Measurements from ENCODE around the gene MYO1F.
"Not testable (repeated sequence)": the region's sequence is repeated elsewhere in the genome, so short reads cannot be mapped to it uniquely, and the experiment has no call there.

MYO1F gene

GRCh38 chr19:8577247-8577646 is at the start of gene MYO1F:
TSS of gene MYO1F (minus strand) at chr19:8577442. CDS start at chr19:8577309, 133 bp downstream.
- DNase-seq (ENCODE audit: low spot score), result no peak

GRCh38 chr19:8626842-8627241 is 49.6 kb upstream of the MYO1F start:
- no peak for DNase-seq (ENCODE audit: low spot score)

DNA sequence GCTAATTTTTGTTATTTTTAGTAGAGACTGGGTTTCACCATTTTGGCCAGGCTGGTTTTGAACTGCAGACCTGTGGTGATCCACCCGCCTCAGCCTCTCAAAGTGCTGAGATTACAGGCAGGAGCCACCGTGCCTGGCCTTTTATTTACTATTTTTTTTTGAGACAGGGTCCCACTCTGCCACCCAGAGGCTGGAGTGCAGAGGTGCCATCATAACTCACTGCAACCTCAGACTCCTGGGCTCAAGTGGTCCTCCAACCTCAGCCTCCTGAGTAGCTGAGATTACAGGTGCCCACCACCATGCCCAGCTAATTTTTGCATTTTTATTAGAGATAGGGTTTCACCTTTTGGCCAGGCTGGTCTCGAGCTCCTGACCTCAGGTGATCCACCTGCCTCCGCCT is 45.6 kb upstream of the MYO1F start:
- not testable (repeated sequence) for DNase-seq (ENCODE audit: low spot score)

DNA sequence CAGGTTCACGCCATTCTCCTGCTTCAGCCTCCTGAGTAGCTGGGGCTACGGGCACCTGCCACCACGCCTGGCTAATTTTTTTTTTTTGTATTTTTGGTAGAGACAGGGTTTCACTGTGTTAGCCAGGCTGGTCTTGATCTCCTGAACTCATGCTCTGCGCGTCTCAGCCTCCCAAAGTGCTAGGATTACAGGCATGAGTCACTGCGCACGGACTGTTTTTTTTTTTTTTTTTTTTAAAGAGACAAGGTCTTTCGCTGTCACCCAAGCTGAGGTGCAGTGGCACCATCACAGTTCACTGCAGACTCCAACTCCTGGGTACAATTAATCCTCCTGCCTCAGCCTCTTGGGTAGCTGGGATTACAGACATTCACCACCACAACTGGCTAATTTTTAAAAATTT is 41.5 kb upstream of the MYO1F start:
- DNase-seq (ENCODE audit: low spot score), result no peak

DNA sequence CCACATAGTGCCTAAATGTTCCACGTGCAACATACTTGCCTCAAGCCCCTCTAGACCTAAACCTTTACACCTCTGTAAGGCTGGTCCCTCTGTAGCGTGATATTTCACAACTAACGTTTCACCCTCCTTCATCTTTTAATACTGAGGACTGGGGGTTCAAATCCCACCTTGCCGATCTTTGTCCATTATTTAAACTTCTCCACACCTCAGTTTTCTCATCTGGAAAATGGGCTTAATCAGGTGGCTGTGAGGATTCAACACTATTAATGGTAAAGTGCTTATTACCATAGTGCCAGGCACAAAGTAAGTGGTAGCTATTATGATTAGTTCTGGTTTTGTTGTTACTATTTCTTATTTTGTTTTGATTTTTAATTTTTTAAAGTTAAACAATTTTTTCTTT is 40.7 kb upstream of the MYO1F start:
- DNase-seq (ENCODE audit: low spot score), result no peak

DNA sequence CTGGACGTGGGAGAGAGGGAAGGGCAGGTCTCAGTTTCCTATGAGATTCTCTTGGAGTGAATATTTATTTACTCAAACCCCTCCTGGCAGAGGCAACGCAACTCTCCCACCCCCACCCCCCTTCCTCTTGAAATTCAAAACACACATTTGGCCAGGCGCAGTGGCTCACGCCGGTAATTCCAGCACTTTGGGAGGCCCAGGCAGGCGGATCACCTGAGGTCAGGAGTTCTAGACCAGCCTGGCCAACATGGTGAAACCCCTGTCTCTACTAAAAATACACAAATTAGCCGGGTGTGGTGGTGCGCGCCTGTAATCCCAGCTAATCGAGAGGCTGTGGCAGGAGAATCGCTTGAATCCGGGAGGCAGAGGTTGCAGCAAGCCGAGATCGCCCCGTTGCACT is 40.1 kb upstream of the MYO1F start:
- DNase-seq (ENCODE audit: low spot score), result not testable (repeated sequence)

DNA sequence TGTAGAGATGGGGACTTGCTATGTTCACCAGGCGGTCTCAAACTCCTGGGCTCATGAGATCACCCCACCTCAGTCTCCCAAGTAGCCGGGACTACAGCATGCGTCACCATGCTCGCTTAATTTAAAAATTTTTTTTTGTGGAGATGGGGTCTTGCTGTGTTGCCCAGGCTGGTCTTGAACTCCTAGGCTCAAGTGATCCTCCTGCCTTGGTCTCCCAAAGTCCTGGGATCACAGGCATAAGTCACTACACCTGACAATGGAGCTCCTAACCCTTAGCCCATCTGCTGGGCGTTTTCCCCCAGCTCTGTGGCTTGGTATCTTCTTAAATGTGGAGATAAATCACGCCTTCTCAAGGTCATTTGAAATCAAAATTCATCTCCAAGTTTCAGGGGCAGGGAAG is 39.6 kb upstream of the MYO1F start:
- no peak for DNase-seq (ENCODE audit: low spot score)

- peak; percentile 68 for DNase-seq (ENCODE audit: low spot score)
Measured at GRCh38 chr19:8615813-8616596, 38.8 kb upstream of the MYO1F start.

- DNase-seq (ENCODE audit: low spot score), result no peak
Measured at GRCh38 chr19:8615024-8615423, 37.8 kb upstream of the MYO1F start.

- DNase-seq (ENCODE audit: low spot score), result no peak
Measured at GRCh38 chr19:8614455-8614854, 37.2 kb upstream of the MYO1F start.

- DNase-seq (ENCODE audit: low spot score), result no peak
Measured at GRCh38 chr19:8612807-8613171, 35.5 kb upstream of the MYO1F start.

DNA sequence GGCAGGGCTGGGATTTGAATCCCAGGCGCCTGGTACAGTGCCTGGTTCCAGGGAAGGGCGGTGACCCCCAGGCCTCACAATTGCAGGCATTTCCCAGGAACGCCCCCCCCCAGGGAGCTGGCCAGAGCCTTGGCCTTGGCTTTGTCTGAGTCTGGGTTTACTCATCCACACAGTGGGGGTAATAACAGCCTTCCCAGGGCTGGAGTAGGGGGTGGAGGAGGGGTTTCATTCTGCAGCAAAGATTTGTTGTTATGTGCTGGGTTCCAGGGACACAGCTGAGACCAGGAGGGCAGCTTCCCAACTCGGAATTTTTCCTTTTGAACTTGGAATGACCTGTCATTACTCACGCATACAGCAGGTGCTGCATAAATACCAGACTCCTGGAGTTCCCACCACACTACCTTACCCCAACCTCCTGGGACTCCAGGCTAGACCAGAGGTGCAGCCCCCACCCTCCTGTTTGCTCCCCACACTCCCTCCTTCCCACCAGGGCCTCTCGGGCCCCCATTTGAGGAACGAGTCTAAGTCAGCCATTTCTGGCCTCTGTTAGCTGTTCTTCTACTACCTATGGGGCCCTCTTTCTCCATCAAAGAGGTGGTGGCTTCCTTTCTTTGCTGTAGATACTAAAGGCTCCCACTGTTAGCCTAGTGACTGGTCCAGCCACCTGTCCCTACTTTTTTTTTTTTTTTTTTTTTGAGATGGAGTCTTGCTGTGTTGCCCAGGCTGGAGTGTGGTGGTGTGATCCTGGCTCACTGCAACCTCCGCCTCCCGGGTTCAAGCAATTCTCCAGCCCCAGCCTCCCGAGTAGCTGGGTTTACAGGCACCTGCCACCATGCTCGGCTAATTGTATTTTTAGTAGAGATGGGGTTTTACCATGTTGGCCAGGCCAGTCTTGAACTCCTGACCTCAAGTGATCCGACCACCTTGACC is 34.9 kb upstream of the MYO1F start:
- DNase-seq (ENCODE audit: low spot score), result no peak

GRCh38 chr19:8611391-8611876 is 34.2 kb upstream of the MYO1F start:
- DNase-seq (ENCODE audit: low spot score), result no peak

- peak; percentile 63 for DNase-seq (ENCODE audit: low spot score)
Measured at GRCh38 chr19:8610936-8611300, 33.7 kb upstream of the MYO1F start.

DNA sequence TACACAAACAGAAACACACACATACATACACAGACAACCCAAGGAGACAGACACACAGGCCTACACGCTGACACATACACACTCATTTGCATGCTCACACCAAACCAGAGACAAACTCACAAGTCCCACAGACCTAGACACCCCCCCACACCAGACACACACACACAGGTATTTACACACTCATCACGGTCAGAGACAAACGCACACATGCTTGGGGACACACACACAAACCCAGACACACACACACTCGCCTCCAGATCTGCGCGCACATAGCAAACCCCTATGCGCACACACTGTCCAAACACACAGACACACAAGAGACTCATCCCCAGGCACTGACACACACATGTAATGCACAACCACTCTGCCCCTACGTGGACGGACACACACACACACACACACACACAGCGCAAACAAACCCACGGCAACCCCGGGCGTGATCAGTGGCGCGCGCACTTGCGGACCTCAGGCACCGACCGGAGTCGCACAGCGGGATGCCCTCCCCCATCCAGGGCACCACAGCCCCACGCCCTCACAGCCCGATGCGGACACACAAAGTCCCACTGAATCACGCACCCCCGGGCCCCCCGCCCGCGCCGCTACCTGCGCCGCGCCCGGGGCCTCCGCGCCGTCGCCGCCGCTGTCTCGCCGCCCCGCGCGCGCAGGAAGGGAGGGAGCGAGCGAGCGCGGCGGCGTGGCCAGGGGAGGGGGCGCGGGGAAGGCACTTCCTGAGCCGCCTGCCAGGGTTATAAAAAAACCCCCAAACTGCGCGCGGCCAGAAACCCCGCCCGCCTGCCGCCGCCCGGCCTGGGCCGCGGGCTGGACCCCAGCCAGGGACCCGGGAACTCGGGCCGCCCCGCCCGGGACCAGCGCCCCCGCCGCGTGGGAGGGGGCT is 33.0 kb upstream of the MYO1F start, which contains the start of gene ADAMTS10:
TSS of gene ADAMTS10 (minus strand) at position 675 of the 895 bp plus-strand sequence. CDS start 5,005 bp downstream, outside the sequence.
- peak; percentile 68 for DNase-seq (ENCODE audit: low spot score)

DNA sequence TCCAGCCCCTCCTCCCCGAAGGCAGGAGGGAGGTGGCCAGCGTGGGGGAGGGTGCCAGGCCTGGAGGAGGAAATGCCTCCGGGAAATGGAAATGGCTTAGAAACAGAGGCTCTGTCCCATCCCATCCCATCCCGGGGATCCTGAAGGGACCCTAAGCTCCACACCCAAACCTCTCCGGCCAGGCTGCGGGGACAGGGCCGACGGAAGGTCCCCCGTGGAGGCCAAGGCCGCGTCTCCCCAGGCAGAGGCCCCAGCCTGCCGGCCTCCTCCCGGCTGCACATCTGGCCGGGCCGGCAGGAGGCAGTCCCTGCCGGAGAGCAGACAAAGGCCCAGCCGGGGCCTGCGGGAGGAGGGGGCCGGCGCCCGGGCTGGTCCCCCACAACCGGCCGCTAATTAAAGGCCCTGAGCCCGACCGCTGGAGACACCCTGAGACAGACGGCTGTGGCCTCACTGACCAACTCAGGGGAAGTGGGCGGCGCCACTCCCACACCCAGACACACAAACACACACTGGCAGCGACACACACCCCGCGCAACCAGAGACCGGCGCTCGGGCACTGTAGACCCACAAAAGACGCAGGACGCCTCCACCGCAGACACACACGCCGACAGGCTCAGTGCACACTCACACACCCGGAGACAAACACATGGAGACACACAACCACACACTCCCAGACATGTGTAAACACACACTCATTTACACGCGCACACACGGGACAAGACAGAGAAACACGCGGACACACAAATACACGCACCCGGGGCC is 32.2 kb upstream of the MYO1F start:
- DNase-seq (ENCODE audit: low spot score), result peak; percentile 90

- no peak for DNase-seq (ENCODE audit: low spot score)
Measured at GRCh38 chr19:8608941-8609278, 31.7 kb upstream of the MYO1F start.

DNA sequence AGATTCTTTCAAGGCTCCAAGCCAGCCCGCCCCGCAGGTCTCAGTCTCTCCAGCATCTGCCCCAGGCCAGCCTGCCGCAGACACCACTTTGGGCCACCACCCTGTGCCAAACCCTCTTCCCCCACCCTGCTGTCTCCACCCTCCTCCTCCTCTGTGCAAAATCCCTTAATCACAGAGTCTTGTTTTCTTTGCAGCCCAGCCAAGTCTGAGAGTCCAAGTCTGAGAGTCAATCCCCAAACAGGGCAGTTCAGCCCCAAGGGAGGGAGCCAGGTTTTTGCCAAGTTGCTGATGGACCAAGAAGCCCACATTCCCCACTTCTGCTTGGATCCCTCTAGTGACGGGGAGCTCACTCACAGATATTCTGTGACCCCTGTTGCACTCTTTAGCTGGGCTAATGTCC is 30.1 kb upstream of the MYO1F start:
- no peak for DNase-seq (ENCODE audit: low spot score)

GRCh38 chr19:8605514-8605913 is 28.3 kb upstream of the MYO1F start:
- DNase-seq (ENCODE audit: low spot score), result no peak

GRCh38 chr19:8601796-8602195 is 24.6 kb upstream of the MYO1F start:
- DNase-seq (ENCODE audit: low spot score), result no peak

- no peak for DNase-seq (ENCODE audit: low spot score)
Measured at GRCh38 chr19:8600816-8601215, 23.6 kb upstream of the MYO1F start.

Data from iPS-NIHi11 (cell line).